NCI-H2171 (cell line): ENCODE data around the gene PCED1B.
"Not testable (repeated sequence)": the region's sequence is repeated elsewhere in the genome, so short reads cannot be mapped to it uniquely, and the experiment has no call there.

Experiments used
- DNase-seq: peaks from one replicate; lab custom pipeline; 2025; lab: John Stamatoyannopoulos, UW

PCED1B gene

GRCh38 chr12:47276621-47277309 is 197.3 kb downstream of the PCED1B start:
- DNase-seq, result no peak

DNA sequence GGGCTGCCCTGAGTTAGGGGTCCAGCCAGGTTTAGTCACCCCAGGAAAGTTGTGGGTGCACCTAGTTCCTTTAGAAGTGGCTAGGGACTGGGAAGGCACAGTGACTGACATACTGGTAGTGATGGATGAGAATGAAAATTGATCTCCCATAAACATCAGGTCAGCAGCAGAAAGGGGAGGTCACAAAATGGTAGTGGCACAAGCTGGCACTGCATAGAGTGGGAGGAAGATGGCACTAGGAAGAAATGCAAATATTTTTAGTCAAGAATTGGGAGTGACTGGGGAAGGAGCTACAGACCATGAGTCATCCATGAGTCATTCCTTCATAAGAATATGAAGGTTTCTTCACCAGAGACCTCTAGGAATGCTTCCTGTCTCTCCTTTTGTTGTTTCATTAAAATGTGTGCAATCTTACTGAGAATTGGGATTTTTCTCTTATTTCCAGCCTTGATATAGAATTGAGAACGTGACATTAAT is 198.6 kb downstream of the PCED1B start:
- no peak for DNase-seq

GRCh38 chr12:47279758-47280157 is 200.3 kb downstream of the PCED1B start:
- not testable (repeated sequence) for DNase-seq

- DNase-seq, result no peak
Observed at GRCh38 chr12:47280543-47281300, 201.3 kb downstream of the PCED1B start.

GRCh38 chr12:47281667-47282171 is 202.3 kb downstream of the PCED1B start:
- no peak for DNase-seq

GRCh38 chr12:47282206-47282605 is 202.8 kb downstream of the PCED1B start:
- DNase-seq, result no peak
